Mesendoderm (in vitro differentiated cells): ENCODE results near the gene XAB2.
A peak's percentile ranks its signal among the peaks of the same experiment; 100 is the strongest.

ENCODE experiments used
- DNase-seq: peaks from one replicate; pipeline ENCODE4 v3.0.0; 2013
- H2AK5ac ChIP-seq: 2 replicates; pipeline ENCODE4 v1.6.1; 2013; ENCODE audit warnings: low read length, inconsistent platforms
- H2BK120ac ChIP-seq: 2 replicates; pipeline ENCODE4 v1.6.1; 2013; ENCODE audit warnings: low read depth, mild to moderate bottlenecking, low read length, moderate library complexity, mixed read lengths
- H2BK15ac ChIP-seq: replicated peaks from 2 replicates; pipeline ENCODE4 v1.6.1; 2013; ENCODE audit warnings: low read depth, mild to moderate bottlenecking, moderate library complexity
- H2BK5ac ChIP-seq: 2 replicates; pipeline ENCODE4 v1.6.1; 2013; ENCODE audit warnings: low read length, inconsistent platforms
- H3K18ac ChIP-seq: 2 replicates; pipeline ENCODE4 v1.6.1; 2013; ENCODE audit warnings: mild to moderate bottlenecking, low read length, mixed read lengths
- H3K23ac ChIP-seq: one replicate; pipeline ENCODE4 v1.6.1; 2013; ENCODE audit warnings: low read length
- H3K27ac ChIP-seq: 2 replicates; pipeline ENCODE4 v1.5.1; 2013; ENCODE audit warnings: low read depth, mild to moderate bottlenecking, inconsistent platforms, low read length, moderate library complexity
- H3K27me3 ChIP-seq: 2 replicates; pipeline ENCODE4 v1.6.1; 2013; ENCODE audit warnings: low read length, control low read depth, mild to moderate bottlenecking, inconsistent platforms; ENCODE audit not compliant: insufficient read depth, poor library complexity
- H3K36me3 ChIP-seq: 2 replicates; pipeline ENCODE4 v1.6.1; 2013; ENCODE audit warnings: low read length, inconsistent platforms; ENCODE audit not compliant: control insufficient read depth, insufficient read depth
- H3K4ac ChIP-seq: one replicate; pipeline ENCODE4 v1.6.1; 2013; ENCODE audit warnings: low read depth, mild to moderate bottlenecking, low read length, moderate library complexity
- H3K4me1 ChIP-seq: 2 replicates; pipeline ENCODE4 v1.6.1; 2013; ENCODE audit warnings: low read depth, low read length, inconsistent platforms; ENCODE audit not compliant: control insufficient read depth
- H3K4me2 ChIP-seq: 2 replicates; pipeline ENCODE4 v1.6.1; 2013; ENCODE audit warnings: low read length
- H3K4me3 ChIP-seq: 2 replicates; pipeline ENCODE4 v1.5.1; 2013; ENCODE audit warnings: mild to moderate bottlenecking, low read length
- H3K56ac ChIP-seq: one replicate; pipeline ENCODE4 v1.6.1; 2013; ENCODE audit warnings: low read length
- H3K79me1 ChIP-seq: 2 replicates; pipeline ENCODE4 v1.6.1; 2013; ENCODE audit warnings: low read length, inconsistent platforms
- H3K79me2 ChIP-seq: 2 replicates; pipeline ENCODE4 v1.6.1; 2013; ENCODE audit warnings: mild to moderate bottlenecking, low read length; ENCODE audit not compliant: control insufficient read depth, insufficient read depth
- H3K9ac ChIP-seq: 2 replicates; pipeline ENCODE4 v1.6.1; 2013; ENCODE audit warnings: low read length, inconsistent platforms
- H4K5ac ChIP-seq: one replicate; pipeline ENCODE4 v1.6.1; 2013; ENCODE audit warnings: low read length
- H4K8ac ChIP-seq: one replicate; pipeline ENCODE4 v1.6.1; 2013; ENCODE audit warnings: low read depth, mild to moderate bottlenecking, control low read depth, low read length, moderate library complexity
- WGBS: extraction: QIAGEN DNeasy Blood & Tissue Kit; methylation state at CpG from one replicate; pipeline ENCODE4 v1.1.7; 2013; ENCODE audit warnings: low lambda C conversion rate, missing lambda C conversion rate; ENCODE audit not compliant: insufficient coverage; ENCODE audit errors: extremely low coverage; 5-methylcytosine and 5-hydroxymethylcytosine counted together

The XAB2 gene

DNA sequence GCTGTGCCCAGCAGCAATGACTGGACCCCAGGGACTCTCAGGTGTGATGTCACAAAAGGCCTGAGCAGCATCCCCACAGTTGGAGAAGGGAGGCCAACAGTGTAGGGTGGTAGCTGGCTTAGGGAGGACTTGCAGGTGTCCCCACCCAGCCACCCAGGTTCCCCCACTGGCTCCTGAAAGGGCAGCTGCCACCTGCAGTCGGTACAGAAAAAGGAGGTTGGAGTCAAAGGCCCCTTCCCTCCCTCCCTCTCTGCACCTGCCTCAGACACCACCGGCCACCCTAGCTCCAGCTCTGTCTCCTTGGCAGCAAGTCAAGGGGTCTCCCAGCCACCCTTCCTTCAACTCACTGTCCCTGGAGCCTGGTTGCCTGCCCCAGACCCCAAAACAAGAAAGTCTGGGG, 4.4 kb upstream of the XAB2 start, which contains the start of gene PCP2:
TSS of gene PCP2 (minus strand) at position 22 of the 400 bp plus-strand sequence. CDS start 262 bp downstream, outside the sequence.
- WGBS, result no CpG with 5 or more reads among the region's 2 CpGs

DNA sequence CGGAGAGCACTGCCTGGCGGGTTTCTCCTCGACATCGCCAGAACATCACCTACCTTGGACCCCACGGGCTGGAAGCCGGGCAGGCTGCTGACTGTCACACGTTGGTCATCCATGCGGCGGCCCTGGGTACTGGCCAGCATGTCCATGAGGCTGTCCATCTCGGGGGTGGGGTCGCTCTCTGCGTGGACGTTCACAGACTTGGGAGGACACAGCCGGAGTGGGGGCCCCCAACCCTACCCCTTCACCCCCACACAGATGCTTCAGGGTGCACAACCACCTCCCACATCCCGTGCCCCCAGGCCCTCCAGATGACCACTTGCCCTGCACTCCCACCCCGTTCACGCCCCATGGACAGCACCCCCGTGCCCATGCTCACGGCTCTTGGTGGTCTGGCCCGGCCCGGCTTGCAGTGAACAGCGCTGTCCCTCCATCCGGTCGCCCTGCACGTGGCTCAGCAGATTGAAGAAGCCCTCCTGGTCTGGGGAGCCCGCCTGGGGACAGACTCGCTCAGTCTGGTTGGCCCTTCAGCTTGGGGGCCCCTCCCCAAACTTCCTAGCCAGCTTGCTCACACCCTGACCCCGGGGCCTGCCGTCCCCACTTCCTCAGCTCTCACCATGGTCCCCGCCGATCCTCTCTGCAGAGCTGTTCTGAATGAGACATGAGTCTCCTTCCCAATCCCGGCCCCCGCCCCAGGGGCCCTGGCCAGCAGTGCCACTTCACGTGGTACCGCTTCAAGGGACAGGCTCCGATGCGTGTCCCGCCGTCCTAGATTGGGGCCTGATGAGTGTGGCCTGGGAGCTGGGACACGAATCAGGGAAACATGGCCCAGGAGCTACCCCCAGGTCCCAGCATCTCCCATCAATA, 3.2 kb upstream of the XAB2 start:
- Histone ChIP-seq H3K79me2 (peaks cover 28% of the 10 kb centered on the region), H3K18ac (no peak overlapping the region), H3K9ac (no peak overlapping the region), H4K8ac (no peak overlapping the region), H3K4me2 (no peak overlapping the region), H3K27me3 (no peaks in the 10 kb centered on the region), H2BK120ac (no peak overlapping the region), H3K36me3 (no peaks in the 10 kb centered on the region), H3K56ac (no peak overlapping the region), H3K4me3 (no peak overlapping the region), H2BK15ac (no peak overlapping the region), H2AK5ac (no peak overlapping the region), H3K4me1 (peaks cover 1% of the 10 kb centered on the region), H3K27ac (no peak overlapping the region), H3K4ac (no peak overlapping the region), H3K79me1 (peaks cover 18% of the 10 kb centered on the region), H3K23ac (no peak overlapping the region), H4K5ac (no peak overlapping the region), H2BK5ac (no peak overlapping the region)
- no peak for DNase-seq
- no CpG with 5 or more reads among the region's 40 CpGs for WGBS

More for the DNA sequence above, 4.4 kb upstream of the XAB2 start, which contains the start of gene PCP2:
- Histone ChIP-seq H2BK15ac (no peak within 1 kb of the TSS), H3K4me1 (peaks cover 1% of the 10 kb centered on the region), H3K36me3 (no peaks in the 10 kb centered on the region), H3K4me3 (no peak within 1 kb of the TSS), H2BK120ac (no peak within 1 kb of the TSS), H4K8ac (no peak within 1 kb of the TSS), H3K79me1 (peaks cover 13% of the 10 kb centered on the region), H3K79me2 (peaks cover 16% of the 10 kb centered on the region), H3K27me3 (no peaks in the 10 kb centered on the region), H3K18ac (no peak within 1 kb of the TSS), H3K4ac (no peak within 1 kb of the TSS), H3K9ac (no peak within 1 kb of the TSS), H3K27ac (no peak within 1 kb of the TSS), H3K56ac (no peak within 1 kb of the TSS), H2AK5ac (no peak within 1 kb of the TSS), H2BK5ac (no peak within 1 kb of the TSS), H3K4me2 (no peak within 1 kb of the TSS), H3K23ac (no peak within 1 kb of the TSS), H4K5ac (no peak within 1 kb of the TSS)
- no peak for DNase-seq

DNA sequence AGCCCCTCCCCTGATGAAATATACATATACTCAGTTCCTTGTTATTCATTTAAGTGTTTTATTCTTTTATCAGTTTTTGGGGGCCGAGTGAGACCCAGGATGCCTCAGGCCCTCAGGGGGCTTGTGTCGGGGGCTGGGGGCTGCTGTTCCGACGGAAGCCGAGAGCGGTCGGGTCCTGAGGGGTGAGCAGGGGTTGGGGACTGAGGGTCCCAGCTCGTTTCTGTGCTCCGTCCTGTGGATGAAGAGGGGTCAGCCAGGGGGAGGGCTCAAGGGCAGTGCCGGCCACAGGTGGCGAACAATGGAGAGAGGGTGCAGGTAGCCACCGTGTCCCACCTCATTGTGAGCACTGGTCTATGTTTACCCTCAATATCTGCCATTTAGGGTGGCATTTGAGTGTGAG, 2.2 kb upstream of the XAB2 start:
- H3K36me3 ChIP-seq, result no peaks in the 10 kb centered on the region
- H3K79me2 ChIP-seq, result peaks cover 37% of the 10 kb centered on the region
- no peak overlapping the region for H2BK5ac ChIP-seq
- no peak overlapping the region for H3K4me2 ChIP-seq
- no peak overlapping the region for H4K5ac ChIP-seq
- H3K27me3 ChIP-seq, result no peaks in the 10 kb centered on the region
- H3K4me1 ChIP-seq, result peaks cover 1% of the 10 kb centered on the region
- no peak overlapping the region for H3K4ac ChIP-seq
- no peak overlapping the region for H2AK5ac ChIP-seq
- no peak overlapping the region for H2BK120ac ChIP-seq
- no peak overlapping the region for H3K23ac ChIP-seq
- H3K18ac ChIP-seq, result no peak overlapping the region
- peaks cover 24% of the 10 kb centered on the region for H3K79me1 ChIP-seq
- no peak overlapping the region for H4K8ac ChIP-seq
- H3K27ac ChIP-seq, result no peak overlapping the region
- DNase-seq, result no peak
- no CpG with 5 or more reads among the region's 12 CpGs for WGBS
- H3K56ac ChIP-seq, result no peak overlapping the region
- H2BK15ac ChIP-seq, result no peak overlapping the region
- no peak overlapping the region for H3K9ac ChIP-seq
- no peak overlapping the region for H3K4me3 ChIP-seq

DNA sequence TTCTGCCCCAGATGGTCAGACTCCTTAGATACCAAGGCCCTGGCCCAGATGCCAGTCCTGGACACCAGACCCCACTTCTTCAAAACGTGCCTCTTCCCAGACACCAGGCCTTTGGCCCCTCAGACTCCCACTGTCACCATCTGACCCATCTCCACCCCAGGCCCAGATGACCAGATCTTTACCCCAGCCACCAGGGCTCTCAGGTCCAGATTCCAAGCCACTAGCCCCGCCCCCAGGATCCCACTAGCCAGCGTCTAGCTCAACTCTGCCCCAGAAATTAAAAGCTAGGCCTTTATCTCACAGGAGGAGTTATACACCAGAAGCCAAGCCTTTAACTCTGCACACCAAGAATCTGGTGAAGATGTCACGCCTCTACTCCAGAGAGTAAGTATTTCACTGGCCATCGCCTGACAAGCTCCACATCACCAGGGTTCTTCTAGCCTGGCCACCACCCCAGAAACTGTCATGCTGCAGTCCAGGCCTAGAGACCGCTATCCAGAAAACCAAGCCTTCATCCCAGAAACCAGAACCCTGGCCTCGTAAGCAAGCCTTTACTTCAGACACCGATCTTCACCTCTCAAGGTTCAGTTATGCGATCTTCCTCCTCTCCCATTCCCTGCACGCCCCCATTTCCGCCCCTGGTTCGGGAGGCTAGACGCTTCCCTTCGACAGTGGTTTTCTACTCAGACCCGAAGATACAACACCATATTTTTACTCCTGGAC, 595 bp downstream of the XAB2 start:
- Histone ChIP-seq H2BK15ac (no peak overlapping the region), H3K27me3 (no peaks in the 10 kb centered on the region), H3K23ac (no peak overlapping the region), H2BK5ac (no peak overlapping the region), H3K36me3 (no peaks in the 10 kb centered on the region), H3K4ac (no peak overlapping the region), H3K4me2 (peak overlapping the region; percentile 100), H3K9ac (peak overlapping the region; percentile 83), H3K79me2 (peaks cover 40% of the 10 kb centered on the region), H3K79me1 (peaks cover 27% of the 10 kb centered on the region), H3K4me1 (peaks cover 1% of the 10 kb centered on the region), H2BK120ac (no peak overlapping the region), H3K18ac (no peak overlapping the region), H4K5ac (no peak overlapping the region), H3K56ac (peak overlapping the region; percentile 88), H4K8ac (no peak overlapping the region), H2AK5ac (peak overlapping the region; percentile 64), H3K27ac (no peak overlapping the region), H3K4me3 (peak overlapping the region; percentile 77)
- DNase-seq, result no peak
- no CpG with 5 or more reads among the region's 15 CpGs for WGBS

DNA sequence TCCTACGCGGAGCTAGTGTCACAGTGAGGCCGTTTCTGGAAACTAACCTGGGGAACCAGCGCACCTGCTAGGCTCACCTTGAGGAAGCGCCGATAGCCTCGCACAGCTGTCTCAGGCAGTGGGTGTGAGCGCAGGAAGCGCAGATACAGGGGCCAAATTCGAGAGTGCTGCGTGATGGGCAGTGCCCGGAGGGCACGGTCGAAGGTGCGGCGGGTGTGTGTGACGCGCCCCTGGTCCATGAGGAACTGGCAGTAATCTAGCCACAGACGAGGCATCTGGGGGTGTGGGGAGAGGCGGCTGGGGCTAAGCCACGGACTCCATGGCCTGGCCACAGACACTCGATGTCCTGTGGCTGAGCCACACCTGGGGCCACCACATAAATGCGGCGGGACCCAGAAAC, 2.2 kb downstream of the XAB2 start:
- H3K9ac ChIP-seq, result no peak overlapping the region
- no peak overlapping the region for H3K18ac ChIP-seq
- H2BK5ac ChIP-seq, result no peak overlapping the region
- no peak for DNase-seq
- peaks cover 27% of the 10 kb centered on the region for H3K79me1 ChIP-seq
- H3K23ac ChIP-seq, result no peak overlapping the region
- no CpG with 5 or more reads among the region's 24 CpGs for WGBS
- no peak overlapping the region for H2BK120ac ChIP-seq
- peaks cover 6% of the 10 kb centered on the region for H3K36me3 ChIP-seq
- no peak overlapping the region for H3K4me2 ChIP-seq
- H3K4me3 ChIP-seq, result no peak overlapping the region
- no peak overlapping the region for H3K4ac ChIP-seq
- H3K27me3 ChIP-seq, result no peaks in the 10 kb centered on the region
- no peak overlapping the region for H4K8ac ChIP-seq
- no peak overlapping the region for H2AK5ac ChIP-seq
- H3K79me2 ChIP-seq, result peaks cover 40% of the 10 kb centered on the region
- no peak overlapping the region for H3K56ac ChIP-seq
- peaks cover 1% of the 10 kb centered on the region for H3K4me1 ChIP-seq
- no peak overlapping the region for H2BK15ac ChIP-seq
- H4K5ac ChIP-seq, result no peak overlapping the region
- no peak overlapping the region for H3K27ac ChIP-seq
